OCI-LY1 (cell line): Measurements from ENCODE around the gene CIDEC.

Experiments used
- CTCF ChIP-seq: fragments of 200-600 bp; sonication (generic), shearing (Covaris generic); IDR thresholded peaks from 2 replicates; pipeline ENCODE4 v1.5.1; 2017; ENCODE audit warnings: mild to moderate bottlenecking, antibody characterized with exemption, low read length, moderate library complexity, mixed read lengths
- EZH2 ChIP-seq: fragments of 200-600 bp; sonication (generic), shearing (Covaris generic); IDR thresholded peaks from 2 replicates; pipeline ENCODE4 v1.8.0; 2017; ENCODE audit warnings: borderline replicate concordance, mixed run types, mild to moderate bottlenecking, antibody characterized with exemption, low read length, moderate library complexity, mixed read lengths

GRCh38 chr3:9911863-9912262, 31.8 kb upstream of the CIDEC start:
- TF ChIP-seq EZH2 (no peak), CTCF (no peak)
